GM19395 (cell line): ENCODE measurements around the gene PTOV1.

Experiments
- ATAC-seq: cut with Tn5 transposase; IDR thresholded peaks from one replicate; pipeline ENCODE4 v1.9.1; 2021; ENCODE audit warnings: mild to moderate bottlenecking, moderate library complexity; ENCODE audit not compliant: unreplicated experiment

PTOV1 gene

GRCh38 chr19:49843265-49843664 is 7.7 kb upstream of the PTOV1 start:
- ATAC-seq, result no peak

GRCh38 chr19:49844138-49845095 is 6.5 kb upstream of the PTOV1 start:
- ATAC-seq, result no peak

- ATAC-seq, result no peak
Observed at GRCh38 chr19:49845414-49845813, 5.5 kb upstream of the PTOV1 start.

- no peak for ATAC-seq
Observed at GRCh38 chr19:49846408-49846807, 4.6 kb upstream of the PTOV1 start.

- no peak for ATAC-seq
Observed at GRCh38 chr19:49847731-49848696, 2.9 kb upstream of the PTOV1 start.

DNA sequence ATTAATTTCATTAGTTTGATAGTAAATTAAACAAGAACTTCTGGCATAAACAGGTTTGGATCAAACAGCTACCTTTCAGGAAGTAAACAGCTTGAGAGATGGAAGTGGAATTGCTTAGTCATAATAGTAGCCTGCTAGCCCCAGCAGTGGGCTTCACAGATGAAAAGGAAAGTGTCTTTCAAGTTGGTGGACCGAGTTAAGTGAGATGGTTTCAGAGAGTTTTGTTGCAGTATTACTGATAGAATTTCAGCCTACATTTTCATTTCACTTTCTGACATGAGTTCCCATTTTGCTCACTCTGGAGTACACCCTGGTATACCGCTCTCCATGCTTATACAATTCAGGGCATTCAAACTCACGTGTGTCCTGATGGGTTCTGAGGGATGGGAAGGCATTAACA is 2.0 kb upstream of the PTOV1 start:
- ATAC-seq, result no peak

DNA sequence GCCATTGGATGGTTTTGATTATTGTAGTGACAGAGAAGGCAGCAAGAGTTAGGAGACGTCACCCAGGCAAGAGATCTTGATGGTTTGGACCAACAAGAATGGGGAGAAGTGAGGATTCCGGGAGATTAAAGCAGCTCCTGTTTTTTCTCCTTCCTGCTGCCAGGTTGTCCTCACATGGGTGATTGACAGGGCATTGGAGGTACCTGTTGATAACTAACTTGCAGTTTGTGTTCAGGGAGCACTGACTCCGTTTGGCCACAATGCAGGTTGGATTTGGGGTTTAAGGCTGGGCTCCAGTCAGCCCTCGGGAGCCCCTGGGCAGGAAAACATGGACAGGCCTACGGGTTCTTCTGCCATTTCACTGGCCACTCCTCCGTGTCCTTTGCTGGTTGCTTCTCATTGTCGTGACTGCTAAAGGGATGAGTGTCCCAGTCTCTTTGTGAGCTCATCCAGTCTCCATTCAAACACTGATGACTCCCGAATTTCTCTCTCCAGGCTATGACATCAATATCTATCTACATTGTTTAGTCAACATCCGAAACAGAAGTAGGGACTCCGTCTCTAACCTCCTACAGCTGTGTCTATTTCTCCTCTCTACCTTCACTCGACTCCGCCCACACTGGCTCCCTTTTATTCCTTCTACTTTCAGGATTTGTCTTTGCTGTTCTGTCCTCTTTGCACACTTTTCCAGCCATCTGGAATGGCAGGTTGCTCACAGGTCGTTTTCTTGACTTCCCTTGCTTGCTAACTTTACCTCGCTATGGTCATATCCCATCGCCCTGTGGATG is 1.3 kb upstream of the PTOV1 start:
- ATAC-seq, result no peak

GRCh38 chr19:49850221-49850486 is 805 bp upstream of the PTOV1 start:
- ATAC-seq, result no peak

- no peak for ATAC-seq
Observed at GRCh38 chr19:49851456-49852259, 699 bp downstream of the PTOV1 start.

DNA sequence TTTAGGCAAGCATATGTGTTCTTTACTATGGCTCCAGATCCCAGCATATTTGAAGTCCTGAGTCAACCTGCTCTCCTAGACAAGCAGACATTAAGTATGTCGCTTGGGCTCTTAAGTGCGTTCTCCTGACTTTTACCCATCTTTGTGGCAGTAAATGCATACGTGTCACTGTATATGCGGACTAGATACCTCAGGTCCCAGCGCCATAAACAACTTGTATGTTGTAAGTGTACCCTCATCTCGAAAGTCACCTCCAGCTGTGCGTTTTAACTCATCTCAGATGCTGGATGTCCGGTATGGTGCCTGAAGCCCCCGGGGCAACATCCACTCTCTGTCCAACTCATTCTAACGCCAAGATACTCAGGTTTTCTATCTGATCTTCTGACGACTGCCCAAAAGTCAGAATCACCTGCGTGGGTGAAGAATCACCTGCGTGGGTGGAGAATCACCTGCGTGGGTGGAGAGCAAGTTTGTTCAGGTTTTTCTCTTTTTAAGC is 1.7 kb downstream of the PTOV1 start:
- no peak for ATAC-seq

DNA sequence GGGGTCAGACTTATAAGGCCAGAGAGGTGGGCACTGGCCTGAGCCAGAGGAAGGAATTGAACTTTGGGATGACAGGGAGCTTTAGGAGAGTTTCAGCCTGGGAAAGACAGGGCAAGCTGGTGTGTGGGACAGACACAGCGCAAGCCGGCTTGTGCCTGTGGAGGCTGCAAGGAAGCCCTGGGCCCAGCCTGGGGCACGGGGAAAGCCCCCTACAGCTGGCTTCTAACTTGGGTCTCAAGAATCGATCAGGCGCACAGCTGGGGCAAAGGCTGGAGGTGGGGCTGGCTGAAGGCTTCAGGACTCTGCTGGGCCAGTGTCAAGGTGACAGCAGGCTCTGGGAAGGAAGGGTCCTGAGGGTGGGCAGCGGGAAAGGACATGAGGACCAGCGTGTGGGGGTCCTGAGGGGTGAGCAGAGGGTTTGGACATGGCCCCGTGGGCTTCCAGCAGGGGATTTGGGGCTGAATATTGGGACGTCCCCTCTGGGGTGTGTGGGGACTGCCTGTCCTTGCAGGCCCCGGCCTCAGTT is 3.0 kb downstream of the PTOV1 start:
- no peak for ATAC-seq

GRCh38 chr19:49854378-49855263 is 3.7 kb downstream of the PTOV1 start:
- no peak for ATAC-seq

DNA sequence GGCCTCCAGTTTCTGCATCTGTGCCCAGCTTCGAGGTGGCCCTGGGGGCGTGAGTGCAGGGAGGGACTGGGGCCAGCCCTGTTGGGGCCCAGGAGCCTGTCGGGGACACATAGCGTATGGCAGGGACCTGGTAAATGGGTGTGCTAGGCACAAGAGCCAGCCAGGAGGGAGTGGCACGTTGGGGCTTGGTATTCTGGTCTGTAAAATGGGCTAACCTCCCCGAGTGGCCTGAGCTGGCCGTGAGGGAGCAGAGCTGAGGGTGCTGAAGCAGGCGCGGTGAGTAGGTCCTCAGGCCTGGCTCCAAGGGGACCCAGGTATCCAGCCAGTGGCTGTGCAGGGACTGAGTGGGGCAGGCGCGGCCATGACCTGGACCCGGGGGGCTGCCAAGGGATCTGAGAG is 4.3 kb downstream of the PTOV1 start:
- no peak for ATAC-seq

- no peak for ATAC-seq
Observed at GRCh38 chr19:49855676-49856573, 5.0 kb downstream of the PTOV1 start.

DNA sequence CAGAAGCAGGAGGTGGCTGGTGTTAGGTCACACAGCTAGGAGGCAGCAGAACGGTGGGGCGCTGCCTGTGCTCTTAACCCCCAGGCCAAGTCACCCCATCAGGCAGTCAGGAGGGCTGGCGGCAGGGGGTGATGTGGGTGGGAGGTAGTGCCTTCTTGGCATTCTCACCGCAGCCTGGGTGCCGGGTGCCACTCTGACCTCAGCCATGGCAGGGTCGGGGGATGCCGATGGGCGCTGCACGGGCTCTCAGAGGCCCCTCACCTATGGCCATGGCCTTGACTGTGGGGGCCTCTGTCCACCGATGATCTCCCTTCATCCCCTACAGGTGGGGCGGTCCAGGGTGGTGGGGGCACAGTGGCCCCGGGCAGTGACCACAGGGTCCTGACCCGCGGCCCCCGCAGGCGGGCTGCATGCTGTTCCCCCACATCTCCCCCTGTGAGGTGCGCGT is 5.6 kb downstream of the PTOV1 start:
- no peak for ATAC-seq

DNA sequence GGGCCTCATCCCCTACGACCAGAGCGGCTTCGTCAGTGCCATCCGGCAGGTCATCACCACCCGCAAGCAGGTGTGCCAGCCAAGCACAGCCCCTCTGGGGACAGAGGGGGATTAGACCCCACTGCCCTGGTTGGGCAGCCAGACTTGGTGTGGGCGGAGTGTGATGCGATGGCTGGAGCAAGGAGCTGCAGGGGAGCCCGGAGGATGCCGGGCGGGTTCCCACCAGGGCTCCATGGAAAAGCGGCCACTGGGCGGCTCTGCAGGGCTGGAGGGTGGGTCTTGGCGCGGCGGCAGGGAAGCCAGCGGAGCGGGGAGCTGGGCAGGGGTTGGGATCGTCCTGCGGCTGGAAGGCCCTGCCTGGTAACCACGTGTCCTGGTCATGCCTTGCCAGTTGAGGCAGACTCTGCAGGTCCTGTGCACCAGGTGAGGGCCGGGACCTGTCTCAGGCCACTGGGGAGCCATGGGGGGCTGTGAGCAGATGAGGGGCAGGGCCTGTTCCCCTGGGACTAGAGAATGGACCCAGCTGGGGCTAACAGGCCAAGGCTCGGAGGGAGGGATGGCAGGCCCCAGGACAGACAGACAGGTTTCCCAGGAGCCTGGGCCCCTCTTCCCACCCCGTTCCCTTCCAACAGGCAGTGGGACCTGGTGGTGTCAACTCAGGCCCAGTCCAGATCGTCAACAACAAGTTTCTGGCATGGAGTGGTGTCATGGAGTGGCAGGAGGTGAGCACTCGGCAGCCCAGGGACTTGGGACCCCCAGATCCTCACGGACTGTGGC is 6.3 kb downstream of the PTOV1 start:
- no peak for ATAC-seq

- no peak for ATAC-seq
Observed at GRCh38 chr19:49857838-49858087, 6.8 kb downstream of the PTOV1 start.
